Large intestine (tissue), 3 donors: ENCODE results near the gene RPL32. TPM values are rescaled to one million over a fixed set of nuclear protein-coding genes. Genes with fewer than 3 reads are reported as not detected.

Experiments used
- DNase-seq, 2 donors: peaks; one replicate each; pipeline versions ENCODE4 v3.0.0 to v3.0.0-alpha.2; 2013
- H3K27ac ChIP-seq: one replicate; pipeline ENCODE4 v1.5.1; 2013; ENCODE audit warnings: low read length
- H3K27me3 ChIP-seq: 2 replicates; pipeline ENCODE4 v1.6.1; 2013; ENCODE audit warnings: low read length; ENCODE audit not compliant: control insufficient read depth, insufficient read depth
- H3K36me3 ChIP-seq: 2 replicates; pipeline ENCODE4 v1.6.1; 2013; ENCODE audit warnings: low read length; ENCODE audit not compliant: control insufficient read depth, insufficient read depth
- H3K4me1 ChIP-seq: one replicate; pipeline ENCODE4 v1.6.1; 2013; ENCODE audit warnings: low read length; ENCODE audit not compliant: control insufficient read depth, insufficient read depth
- H3K4me3 ChIP-seq: one replicate; pipeline ENCODE4 v1.5.1; 2013; ENCODE audit warnings: low read length
- H3K9me3 ChIP-seq: one replicate; pipeline ENCODE4 v1.6.1; 2013; ENCODE audit warnings: mild to moderate bottlenecking, low read depth, low read length, moderate library complexity; ENCODE audit not compliant: control insufficient read depth
- WGBS: methylation state at CpG from one replicate; pipeline ENCODE4 v1.1.5; 2013; ENCODE audit warnings: low lambda C conversion rate; ENCODE audit not compliant: insufficient coverage; 5-methylcytosine and 5-hydroxymethylcytosine counted together
- polyA plus RNA-seq: library from polyadenylated mRNA; unstranded; fragments of 120-200 nt; gene quantifications from one replicate; pipeline ENCODE4 v1.2.1, GENCODE V29; 2013

Gene RPL32
- polyA plus RNA-seq, 1 donor = 2,636 TPM

DNA sequence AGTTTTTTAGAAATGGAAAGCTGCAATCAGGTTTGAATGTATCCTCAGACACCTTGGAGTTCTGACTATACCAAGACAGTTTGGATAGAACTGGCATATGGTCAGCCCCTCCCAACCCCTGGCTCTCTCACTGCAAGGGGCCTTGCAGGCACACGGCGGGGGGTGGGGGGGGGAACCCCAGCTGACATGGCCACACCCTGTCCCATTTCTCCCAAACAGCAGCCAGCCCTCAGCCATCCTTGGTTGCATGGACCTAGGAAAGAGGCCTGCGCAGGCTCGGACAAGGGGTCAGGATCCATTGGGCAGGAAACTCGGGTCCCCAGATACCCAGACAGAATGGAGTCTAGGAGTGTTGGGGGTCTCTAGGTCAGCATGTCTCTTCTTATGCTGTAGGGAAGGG is 30.4 kb downstream of the RPL32 start:
- Histone ChIP-seq H3K27me3 (no peaks in the 10 kb centered on the region), H3K27ac (no peak overlapping the region), H3K4me3 (no peak overlapping the region), H3K9me3 (no peaks in the 10 kb centered on the region), H3K4me1 (peaks cover 4% of the 10 kb centered on the region), H3K36me3 (peaks cover 2% of the 10 kb centered on the region)
- WGBS = no CpG with 5 or more reads among the region's 5 CpGs
- DNase-seq = no peak

GRCh38 chr3:12810013-12810780 is 31.2 kb downstream of the RPL32 start:
- Histone ChIP-seq H3K27ac (no peak overlapping the region), H3K36me3 (peaks cover 2% of the 10 kb centered on the region), H3K27me3 (no peaks in the 10 kb centered on the region), H3K9me3 (no peaks in the 10 kb centered on the region), H3K4me1 (peaks cover 4% of the 10 kb centered on the region), H3K4me3 (peak overlapping the region; percentile 48)
- 0% methylated on average over 1 of the region's 50 CpGs for WGBS
- peak; percentile 88 for DNase-seq

DNA sequence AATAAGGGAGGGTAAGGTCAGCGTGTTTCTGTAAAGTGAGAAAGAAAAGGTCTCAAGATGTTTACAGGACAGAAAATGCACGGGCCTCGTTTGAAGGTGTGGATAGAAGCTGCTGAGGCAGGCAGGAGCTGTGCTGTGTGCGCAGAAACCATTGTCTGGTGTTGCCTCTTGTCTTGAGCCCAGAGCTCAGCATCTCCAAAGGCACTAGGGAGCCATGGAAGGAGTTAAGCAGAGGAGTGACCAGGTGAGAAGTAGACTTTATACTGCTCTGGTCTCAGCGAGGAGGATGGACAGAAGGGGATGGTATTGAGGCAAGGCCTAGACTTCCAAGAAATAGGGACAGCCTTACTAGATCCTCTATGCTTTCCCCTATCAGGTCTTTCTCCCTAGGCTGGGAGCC is 31.9 kb downstream of the RPL32 start:
- Histone ChIP-seq H3K9me3 (no peaks in the 10 kb centered on the region), H3K4me3 (peak overlapping the region; percentile 48), H3K4me1 (peaks cover 4% of the 10 kb centered on the region), H3K27me3 (no peaks in the 10 kb centered on the region), H3K27ac (no peak overlapping the region), H3K36me3 (peaks cover 2% of the 10 kb centered on the region)
- 92% methylated on average over 2 of the region's 5 CpGs for WGBS
- DNase-seq = no peak

- Histone ChIP-seq H3K27me3 (no peaks in the 10 kb centered on the region), H3K9me3 (no peaks in the 10 kb centered on the region), H3K36me3 (peaks cover 2% of the 10 kb centered on the region), H3K4me1 (peaks cover 4% of the 10 kb centered on the region), H3K27ac (no peak overlapping the region), H3K4me3 (no peak overlapping the region)
- no peak for DNase-seq
- no CpG with 5 or more reads among the region's 3 CpGs for WGBS
Observed at GRCh38 chr3:12809001-12809400, 32.4 kb downstream of the RPL32 start.

DNA sequence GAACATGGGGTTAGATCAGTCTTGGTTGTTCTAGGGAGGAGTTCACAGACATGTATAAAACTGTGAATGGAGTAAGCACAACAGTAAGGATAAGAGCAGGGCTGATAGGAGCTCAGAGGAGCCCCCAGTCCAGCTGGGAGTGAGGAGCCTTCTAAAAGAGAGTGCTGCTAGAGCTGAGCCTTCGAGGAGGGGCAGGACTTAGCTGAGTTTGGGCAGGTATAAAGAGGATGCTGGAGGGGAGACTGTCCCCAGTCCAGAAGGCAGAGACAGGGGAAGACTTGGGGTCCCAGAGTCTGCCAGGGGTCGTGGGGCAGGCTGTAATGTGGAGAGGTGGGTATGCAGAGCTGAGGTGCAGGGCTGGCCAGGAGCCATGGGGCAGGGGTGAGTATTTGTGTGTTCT is 32.8 kb downstream of the RPL32 start:
- H3K4me1 ChIP-seq = peaks cover 4% of the 10 kb centered on the region
- H3K36me3 ChIP-seq = peaks cover 5% of the 10 kb centered on the region
- H3K4me3 ChIP-seq = no peak overlapping the region
- H3K27me3 ChIP-seq = no peaks in the 10 kb centered on the region
- DNase-seq = no peak
- H3K9me3 ChIP-seq = no peaks in the 10 kb centered on the region
- no peak overlapping the region for H3K27ac ChIP-seq
- 80% methylated on average over 1 of the region's 2 CpGs for WGBS

GRCh38 chr3:12807601-12808359 is 33.6 kb downstream of the RPL32 start:
- no CpG with 5 or more reads among the region's 7 CpGs for WGBS

GRCh38 chr3:12807066-12807465 is 34.3 kb downstream of the RPL32 start:
- Histone ChIP-seq H3K27ac (no peak overlapping the region), H3K9me3 (no peaks in the 10 kb centered on the region), H3K4me1 (peaks cover 4% of the 10 kb centered on the region), H3K4me3 (no peak overlapping the region), H3K36me3 (peaks cover 5% of the 10 kb centered on the region), H3K27me3 (no peaks in the 10 kb centered on the region)
- DNase-seq = no peak
- no CpG with 5 or more reads among the region's 9 CpGs for WGBS

More at GRCh38 chr3:12807601-12808359, 33.6 kb downstream of the RPL32 start:
- no peak for DNase-seq
- no peak overlapping the region for H3K4me3 ChIP-seq
- no peaks in the 10 kb centered on the region for H3K27me3 ChIP-seq
- no peaks in the 10 kb centered on the region for H3K9me3 ChIP-seq
- H3K4me1 ChIP-seq = peaks cover 4% of the 10 kb centered on the region
- H3K36me3 ChIP-seq = peaks cover 5% of the 10 kb centered on the region
- H3K27ac ChIP-seq = no peak overlapping the region

- no peak for DNase-seq
Observed at GRCh38 chr3:12803371-12803770, 38.0 kb downstream of the RPL32 start.

DNA sequence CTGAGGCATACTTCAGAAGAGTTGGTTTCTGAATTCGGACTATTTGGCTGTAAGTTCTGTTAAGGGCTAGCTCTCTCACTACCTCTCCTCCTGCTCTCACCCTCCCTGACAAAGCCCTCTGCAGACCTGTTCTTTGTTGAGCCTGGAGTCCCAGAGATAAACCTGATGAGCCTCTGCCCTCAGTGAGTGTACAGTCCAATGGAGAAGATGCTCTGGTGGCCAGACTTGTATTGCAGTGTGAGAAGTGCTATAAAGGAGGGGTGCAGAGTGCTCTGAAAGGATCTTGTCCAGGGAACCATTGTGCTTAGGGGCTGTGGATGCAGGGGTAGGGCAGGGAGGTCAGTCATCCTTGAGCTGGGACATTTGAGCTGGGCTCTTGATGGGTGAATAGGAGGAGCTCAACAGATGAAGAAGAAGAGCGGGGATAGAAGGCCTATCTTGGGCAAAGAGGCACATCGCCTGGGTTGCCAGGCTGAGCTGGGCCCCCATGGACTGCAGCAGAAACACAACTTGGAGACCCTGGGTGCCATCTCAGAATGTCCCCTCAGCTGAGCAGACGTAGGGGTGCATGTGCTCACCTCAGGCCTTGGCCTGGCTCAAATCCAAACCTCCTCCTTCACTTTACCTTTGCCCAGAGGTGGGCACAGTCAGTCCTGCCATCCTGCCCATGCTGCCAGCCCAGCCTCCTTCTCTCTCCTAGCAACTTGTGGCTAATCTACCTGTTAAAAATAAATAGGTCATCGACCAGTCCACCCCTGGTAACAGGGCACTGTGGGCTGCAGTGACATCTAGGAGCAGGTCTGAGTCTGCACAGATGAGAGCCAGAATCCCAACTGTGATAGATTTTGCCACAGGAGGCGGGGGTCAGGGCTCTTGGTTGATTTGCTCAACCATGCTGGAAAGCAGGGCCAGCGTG is 41.6 kb downstream of the RPL32 start:
- H3K27me3 ChIP-seq = peaks cover 7% of the 10 kb centered on the region
- H3K27ac ChIP-seq = no peak overlapping the region
- no CpG with 5 or more reads among the region's 7 CpGs for WGBS
- H3K4me3 ChIP-seq = no peak overlapping the region
- H3K4me1 ChIP-seq = no peaks in the 10 kb centered on the region
- no peak for DNase-seq
- no peaks in the 10 kb centered on the region for H3K9me3 ChIP-seq
- H3K36me3 ChIP-seq = peaks cover 3% of the 10 kb centered on the region

More at GRCh38 chr3:12803371-12803770, 38.0 kb downstream of the RPL32 start:
- no peaks in the 10 kb centered on the region for H3K27me3 ChIP-seq
- no peak overlapping the region for H3K27ac ChIP-seq
- 100% methylated on average over 1 of the region's 12 CpGs for WGBS
- peaks cover 5% of the 10 kb centered on the region for H3K36me3 ChIP-seq
- H3K4me1 ChIP-seq = no peaks in the 10 kb centered on the region
- no peak overlapping the region for H3K4me3 ChIP-seq
- H3K9me3 ChIP-seq = no peaks in the 10 kb centered on the region
